PC-3 (cell line): Measurements from ENCODE around the gene ATP5PB. TPM values are rescaled to one million over a fixed set of nuclear protein-coding genes. Genes with fewer than 3 reads are reported as not detected.
A peak's percentile ranks its signal among the peaks of the same experiment; 100 is the strongest.

Experiments used
- ATAC-seq: fragments of 200-7000 bp; cut with Tn5 transposase; 2 replicates; pipeline ENCODE4 v1.9.1; 2020; ENCODE audit warnings: mild to moderate bottlenecking, moderate library complexity
- BruUV-seq: library from RNA; stranded (reverse); fragments of 400-500 nt; replicated peaks from 2 replicates; lab custom pipeline; 2021; lab: Mats Ljungman, UMichigan
- CTCF ChIA-PET: fragments of 300-600 bp; sonication (Branson Sonifier 250); formaldehyde crosslinking; loops from one replicate; lab custom pipeline; 2022; ENCODE audit warnings: antibody characterized with exemption; lab: Charles Lee
- POLR2A ChIA-PET: fragments of 300-600 bp; sonication (Branson Sonifier 250); formaldehyde crosslinking; loops from one replicate; lab custom pipeline; 2022; ENCODE audit warnings: antibody characterized with exemption; ENCODE audit not compliant: unreplicated experiment; lab: Charles Lee
- DNase-seq: peaks from one replicate; pipeline ENCODE4 v3.0.0-alpha.2; 2015
- H2AFZ ChIP-seq: fragments of 300-600 bp; sonication (generic); 2 replicates; pipeline ENCODE4 v1.6.0; 2016; ENCODE audit warnings: antibody characterized with exemption, low read length
- H3F3A ChIP-seq: fragments of 300-600 bp; sonication (generic); one replicate; pipeline ENCODE4 v1.6.0; 2017; ENCODE audit warnings: antibody characterized with exemption, low read length, control low read depth, mild to moderate bottlenecking; ENCODE audit not compliant: unreplicated experiment
- H3K27ac ChIP-seq: fragments of 300-600 bp; sonication (generic); 2 replicates; pipeline ENCODE4 v1.5.1; 2016; ENCODE audit warnings: mild to moderate bottlenecking, low read length
- H3K27me3 ChIP-seq: fragments of 300-600 bp; sonication (generic); 2 replicates; pipeline ENCODE4 v1.6.1; 2016; ENCODE audit warnings: low read length, mixed read lengths
- H3K36me3 ChIP-seq: fragments of 300-600 bp; sonication (generic); 2 replicates; pipeline ENCODE4 v1.6.1; 2016; ENCODE audit warnings: low read depth, mixed run types, low read length, mixed read lengths
- H3K4me1 ChIP-seq: fragments of 300-600 bp; sonication (generic); 2 replicates; pipeline ENCODE4 v1.5.1; 2016; ENCODE audit warnings: low read length; ENCODE audit not compliant: insufficient read depth
- H3K4me2 ChIP-seq: fragments of 300-600 bp; sonication (generic); 2 replicates; pipeline ENCODE4 v1.6.0; 2016; ENCODE audit warnings: low read length
- H3K4me3 ChIP-seq: fragments of 300-600 bp; sonication (generic); 2 replicates; pipeline ENCODE4 v1.5.1; 2016; ENCODE audit warnings: mild to moderate bottlenecking, low read length, mixed read lengths
- H3K79me2 ChIP-seq: fragments of 300-600 bp; sonication (generic); 2 replicates; pipeline ENCODE4 v1.6.1; 2017; ENCODE audit warnings: low read length, mixed read lengths
- H3K9ac ChIP-seq: fragments of 300-600 bp; sonication (generic); 2 replicates; pipeline ENCODE4 v1.6.0; 2016; ENCODE audit warnings: mild to moderate bottlenecking, low read length
- H3K9me2 ChIP-seq: fragments of 300-600 bp; sonication (generic); replicated peaks from 2 replicates; pipeline ENCODE4 v1.6.1; 2016; ENCODE audit warnings: mixed run types, low read length, mixed read lengths
- H3K9me3 ChIP-seq: fragments of 300-600 bp; sonication (generic); 2 replicates; pipeline ENCODE4 v1.6.1; 2016; ENCODE audit warnings: low read length, mixed read lengths
- H4K20me1 ChIP-seq: fragments of 300-600 bp; sonication (generic); 2 replicates; pipeline ENCODE4 v1.6.1; 2016; ENCODE audit warnings: low read length, mixed read lengths
- EZH2 ChIP-seq: fragments of 300-600 bp; sonication (generic); IDR thresholded peaks from one replicate; pipeline ENCODE4 v1.6.1; 2017; ENCODE audit warnings: antibody characterized with exemption, mild to moderate bottlenecking, low read length; ENCODE audit not compliant: unreplicated experiment
- EZH2phosphoT487 ChIP-seq: fragments of 300-600 bp; sonication (generic); IDR thresholded peaks from 2 replicates; pipeline ENCODE4 v1.6.1; 2018; ENCODE audit warnings: mild to moderate bottlenecking, antibody characterized with exemption, low read length, borderline replicate concordance
- intact Hi-C: fragments of 100-400 bp; cut with micrococcal nuclease; formaldehyde crosslinking; loops from 2 replicates; pipeline ENCODE4 v1.9.0; 2023
- total RNA-seq: library from RNA; depleted of rRNA; stranded (reverse); fragments of >200 nt; gene quantifications from 2 replicates; pipeline ENCODE4 v1.2.3, GENCODE V29; 2014
- TF ChIP-seq, protein P1 (sequence below): fragments of 300-600 bp; sonication (generic); conservative IDR thresholded peaks from 2 replicates; pipeline ENCODE4 v1.5.1; 2017; ENCODE audit warnings: antibody characterized with exemption, low read depth, mild to moderate bottlenecking, low read length

Gene ATP5PB
- total RNA-seq, 1 experiment from 2014 or later = 612 TPM

DNA sequence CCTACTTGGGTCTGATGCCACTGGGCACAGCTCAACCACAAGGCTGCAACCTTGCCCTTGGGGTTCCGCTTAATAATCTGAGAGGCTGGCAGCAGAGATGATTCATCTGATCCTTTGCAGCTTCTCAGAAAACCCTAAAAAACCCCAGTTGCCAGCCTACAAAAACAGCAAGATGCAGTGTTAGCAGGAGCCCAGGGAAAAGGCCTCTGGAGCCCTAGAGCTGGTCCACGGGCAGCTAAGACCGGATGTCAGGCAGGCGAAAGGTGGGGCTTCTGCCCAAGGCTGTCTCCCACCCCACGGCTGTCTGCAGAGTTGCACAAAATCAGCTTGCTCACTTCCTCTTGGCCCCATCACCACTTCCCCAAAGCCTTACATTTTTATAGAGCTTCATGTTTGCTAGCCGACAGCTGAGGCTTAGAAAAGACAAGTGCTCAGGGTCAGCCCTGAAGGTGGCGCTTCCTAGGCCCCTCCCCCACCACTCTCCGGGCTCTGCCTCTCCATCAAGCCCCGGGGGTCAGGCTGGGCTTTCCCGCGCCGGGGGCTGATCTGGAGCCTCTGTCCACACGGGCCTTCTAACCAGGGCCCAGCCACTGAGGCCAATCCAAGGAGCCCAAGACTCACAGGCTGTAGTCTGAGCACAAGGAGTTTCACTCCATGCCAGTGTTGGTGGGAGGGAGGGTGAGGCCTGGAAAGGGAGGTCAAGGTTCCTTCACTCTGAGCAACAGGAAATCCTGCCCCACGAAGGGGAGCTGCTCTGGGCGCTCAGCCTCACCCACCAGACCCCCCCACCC is 58.3 kb downstream of the ATP5PB start:
- peak; percentile 79 for ATAC-seq
- no peaks in the 10 kb centered on the region for H3K9me3 ChIP-seq

DNA sequence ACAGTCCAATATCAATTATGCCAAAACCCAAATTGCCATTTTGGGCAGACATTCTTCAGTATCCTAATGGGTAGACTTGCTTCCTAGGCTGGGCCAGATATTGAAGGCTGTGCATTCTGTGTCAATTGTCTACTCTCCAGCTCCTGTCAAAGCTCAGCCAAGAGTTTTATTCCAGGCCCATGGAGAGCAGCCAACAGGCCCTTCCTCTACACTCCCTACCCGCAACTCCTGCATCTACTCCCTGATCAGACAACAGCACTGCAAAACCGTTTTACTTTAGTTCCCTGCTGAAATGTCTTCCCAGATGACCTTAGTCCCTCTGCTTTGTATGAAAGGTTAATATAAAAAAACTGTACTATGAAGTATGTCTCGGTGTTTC is 60.7 kb downstream of the ATP5PB start:
- Histone ChIP-seq H3K27ac (no peak overlapping the region), H3K9ac (no peak overlapping the region), H3K79me2 (no peaks in the 10 kb centered on the region), H3K27me3 (no peaks in the 10 kb centered on the region), H3K4me1 (peaks cover 12% of the 10 kb centered on the region), H3K9me2 (no peaks in the 10 kb centered on the region), H3K4me2 (no peak overlapping the region), H3K4me3 (no peak overlapping the region), H2AFZ (no peak overlapping the region), H3K9me3 (no peaks in the 10 kb centered on the region), H3K36me3 (no peaks in the 10 kb centered on the region), H3F3A (no peaks in the 10 kb centered on the region), H4K20me1 (no peaks in the 10 kb centered on the region)
- intact Hi-C loops = loop anchor here (2.0 kb wide), 2 partner anchors 195 to 259 kb away; no protein-coding TSS in a partner anchor
- TF ChIP-seq, protein P1, sequence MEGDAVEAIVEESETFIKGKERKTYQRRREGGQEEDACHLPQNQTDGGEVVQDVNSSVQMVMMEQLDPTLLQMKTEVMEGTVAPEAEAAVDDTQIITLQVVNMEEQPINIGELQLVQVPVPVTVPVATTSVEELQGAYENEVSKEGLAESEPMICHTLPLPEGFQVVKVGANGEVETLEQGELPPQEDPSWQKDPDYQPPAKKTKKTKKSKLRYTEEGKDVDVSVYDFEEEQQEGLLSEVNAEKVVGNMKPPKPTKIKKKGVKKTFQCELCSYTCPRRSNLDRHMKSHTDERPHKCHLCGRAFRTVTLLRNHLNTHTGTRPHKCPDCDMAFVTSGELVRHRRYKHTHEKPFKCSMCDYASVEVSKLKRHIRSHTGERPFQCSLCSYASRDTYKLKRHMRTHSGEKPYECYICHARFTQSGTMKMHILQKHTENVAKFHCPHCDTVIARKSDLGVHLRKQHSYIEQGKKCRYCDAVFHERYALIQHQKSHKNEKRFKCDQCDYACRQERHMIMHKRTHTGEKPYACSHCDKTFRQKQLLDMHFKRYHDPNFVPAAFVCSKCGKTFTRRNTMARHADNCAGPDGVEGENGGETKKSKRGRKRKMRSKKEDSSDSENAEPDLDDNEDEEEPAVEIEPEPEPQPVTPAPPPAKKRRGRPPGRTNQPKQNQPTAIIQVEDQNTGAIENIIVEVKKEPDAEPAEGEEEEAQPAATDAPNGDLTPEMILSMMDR = no peak
- TF ChIP-seq EZH2phosphoT487 (no peak), EZH2 (no peak)
- no peak for ATAC-seq
- CTCF ChIA-PET = interaction anchor here (0.6 kb wide), 1 partner anchor 83 kb away, joined by 3 read pairs; no protein-coding TSS in a partner anchor
- POLR2A ChIA-PET = no interaction called here
- no TSS peak for BruUV-seq
- DNase-seq = no peak

More for the DNA sequence above, 58.3 kb downstream of the ATP5PB start:
- H3F3A ChIP-seq = no peaks in the 10 kb centered on the region
- peak overlapping the region; percentile 81 for H3K4me2 ChIP-seq
- no peaks in the 10 kb centered on the region for H4K20me1 ChIP-seq
- H3K27me3 ChIP-seq = no peaks in the 10 kb centered on the region
- no peaks in the 10 kb centered on the region for H3K9me2 ChIP-seq
- ChIA-PET CTCF (interaction anchor here (0.5 to 2.3 kb wide), 9 partner anchors 19 to 240 kb away, joined by 3 to 21 read pairs (median 7); no protein-coding TSS in a partner anchor), POLR2A (interaction anchor here (0.5 to 0.6 kb wide), 4 partner anchors 26 to 229 kb away, joined by 3 to 6 read pairs (median 4); no protein-coding TSS in a partner anchor)
- peak overlapping the region; percentile 70 for H3K27ac ChIP-seq
- peak overlapping the region; percentile 87 for H2AFZ ChIP-seq
- TF ChIP-seq, protein P1 = no peak
- TF ChIP-seq EZH2 = no peak
- peak; percentile 72 for DNase-seq
- H3K9ac ChIP-seq = peak overlapping the region; percentile 49
- H3K4me3 ChIP-seq = peak overlapping the region; percentile 60
- BruUV-seq = no TSS peak
- H3K36me3 ChIP-seq = no peaks in the 10 kb centered on the region
- intact Hi-C loops = loop anchor here (1.0 to 2.0 kb wide), 5 partner anchors 26 to 261 kb away; no protein-coding TSS in a partner anchor
- peaks cover 12% of the 10 kb centered on the region for H3K4me1 ChIP-seq
- H3K79me2 ChIP-seq = no peaks in the 10 kb centered on the region

DNA sequence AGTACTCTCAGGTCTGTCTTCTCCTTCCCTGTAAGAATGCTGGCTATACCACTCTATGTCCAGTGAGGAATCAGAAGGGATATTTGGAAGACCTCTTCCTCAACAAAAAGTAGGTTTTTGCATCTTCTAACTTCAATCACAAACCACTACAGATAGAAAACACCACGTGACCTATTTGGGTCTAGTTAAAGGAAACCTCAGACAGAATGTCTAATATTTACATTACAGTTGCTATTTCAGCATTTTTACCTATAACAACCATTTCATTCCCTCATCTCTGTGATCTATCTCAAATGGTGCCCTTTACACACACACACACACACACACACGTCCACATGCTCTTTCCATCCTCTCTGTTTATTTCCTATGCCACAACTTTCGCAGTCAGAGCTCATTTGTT is 62.1 kb downstream of the ATP5PB start:
- DNase-seq = no peak
- ChIA-PET POLR2A (no interaction called here), CTCF (no interaction called here)

More for the DNA sequence above, 62.1 kb downstream of the ATP5PB start:
- Histone ChIP-seq H3K9me2 (no peaks in the 10 kb centered on the region), H3F3A (no peaks in the 10 kb centered on the region), H3K4me2 (no peak overlapping the region), H3K27ac (no peak overlapping the region), H2AFZ (no peak overlapping the region), H3K4me3 (no peak overlapping the region), H3K9me3 (no peaks in the 10 kb centered on the region), H3K9ac (no peak overlapping the region), H3K36me3 (no peaks in the 10 kb centered on the region), H3K79me2 (no peaks in the 10 kb centered on the region), H3K27me3 (no peaks in the 10 kb centered on the region), H4K20me1 (no peaks in the 10 kb centered on the region), H3K4me1 (peaks cover 12% of the 10 kb centered on the region)
- TF ChIP-seq EZH2phosphoT487 (no peak), EZH2 (no peak)
- TF ChIP-seq, protein P1 = no peak
- intact Hi-C loops = no loop called here
- BruUV-seq = no TSS peak
- ATAC-seq = no peak
